AG04449 (cell line): ENCODE results near the gene DNAJC19.

Experiments used
- CTCF ChIA-PET: fragments of 350-600 bp; formaldehyde crosslinking; extraction: SDS; loops from one replicate; lab custom pipeline; 2021; ENCODE audit warnings: antibody characterized with exemption; lab: Yijun Ruan, JAX
- POLR2A ChIA-PET: fragments of 400-600, 350-600 bp; formaldehyde crosslinking; extraction: SDS; loops from one replicate; lab custom pipeline; 2020; ENCODE audit warnings: antibody characterized with exemption, inconsistent platforms; lab: Yijun Ruan, JAX
- DNase-seq: peaks from one replicate; pipeline ENCODE4 v3.0.0-alpha.2; 2010; ENCODE audit warnings: low read depth, low spot score
- H3K4me3 ChIP-seq: 2 replicates; pipeline ENCODE4 v1.5.1; 2011; ENCODE audit warnings: low read depth, mild to moderate bottlenecking, control low read depth, low read length
- CTCF ChIP-seq: IDR thresholded peaks from one replicate; pipeline ENCODE4 v1.5.1; 2011; ENCODE audit warnings: mild to moderate bottlenecking, moderate library complexity, low read length, control low read depth, inconsistent platforms; ENCODE audit not compliant: insufficient read depth; ENCODE audit errors: missing control alignments

The DNAJC19 gene

GRCh38 chr3:180947761-180948390 lies 41.7 kb downstream of the DNAJC19 start:
- CTCF ChIA-PET = no interaction called here
- no peak for DNase-seq

GRCh38 chr3:180940826-180941225 lies 48.7 kb downstream of the DNAJC19 start:
- CTCF ChIA-PET = no interaction called here
- TF ChIP-seq CTCF = no peak
- no peak overlapping the region for H3K4me3 ChIP-seq

More at GRCh38 chr3:180947761-180948390, 41.7 kb downstream of the DNAJC19 start:
- POLR2A ChIA-PET = no interaction called here
- no peak for TF ChIP-seq CTCF
- H3K4me3 ChIP-seq = no peak overlapping the region

DNA sequence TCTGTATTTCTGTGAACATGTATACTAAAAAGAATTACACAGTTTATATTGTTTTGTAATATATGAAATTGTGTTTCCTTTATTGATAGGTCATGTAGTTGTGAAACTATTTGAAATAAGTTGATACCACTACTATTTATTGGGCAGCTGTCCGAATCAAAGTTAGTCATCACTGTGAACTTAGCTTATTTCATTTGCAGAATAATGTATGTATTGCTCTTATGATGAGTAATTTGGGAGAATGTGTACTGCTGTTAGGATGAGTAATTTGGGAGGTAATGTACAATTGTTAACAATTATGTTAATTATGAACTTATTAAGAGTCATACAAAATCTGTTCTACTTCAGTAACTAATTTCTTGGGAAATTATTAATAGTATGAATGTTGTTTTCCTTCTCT lies 54.9 kb downstream of the DNAJC19 start:
- no peak for TF ChIP-seq CTCF
- H3K4me3 ChIP-seq = no peak overlapping the region
- ChIA-PET CTCF (interaction anchor here (1.6 kb wide), 1 partner anchor 23 kb away, joined by 9 read pairs; no protein-coding TSS in a partner anchor), POLR2A (interaction anchor here (1.0 kb wide), 1 partner anchor 17 kb away, joined by 3 read pairs; no protein-coding TSS in a partner anchor)
- DNase-seq = no peak

More at GRCh38 chr3:180940826-180941225, 48.7 kb downstream of the DNAJC19 start:
- POLR2A ChIA-PET = no interaction called here
- no peak for DNase-seq
